HEK293 (cell line): Measurements from ENCODE around the gene CCDC127.

Source experiments
- BCL11B ChIP-seq: fragments of 450-650 bp; formaldehyde crosslinking; IDR thresholded peaks from 2 replicates; pipeline ENCODE4 v1.5.1; 2016; ENCODE audit warnings: low read depth, missing biosample characterization, missing genetic modification characterization
- EGR2 ChIP-seq: fragments of 450-650 bp; formaldehyde crosslinking; IDR thresholded peaks from 2 replicates; pipeline ENCODE4 v1.5.1; 2016; ENCODE audit warnings: low read depth, missing biosample characterization, missing genetic modification characterization
- IKZF3 ChIP-seq: fragments of 450-650 bp; IDR thresholded peaks from 2 replicates; pipeline ENCODE4 v1.5.0; 2018; ENCODE audit warnings: missing biosample characterization, mild to moderate bottlenecking, missing genetic modification characterization, moderate library complexity
- SALL2 ChIP-seq: fragments of 450-650 bp; formaldehyde crosslinking; IDR thresholded peaks from 2 replicates; pipeline ENCODE4 v1.5.0; 2017; ENCODE audit warnings: missing biosample characterization, mild to moderate bottlenecking, missing genetic modification characterization, borderline replicate concordance
- ZBTB1 ChIP-seq: fragments of 450-650 bp; formaldehyde crosslinking; IDR thresholded peaks from 2 replicates; pipeline ENCODE4 v1.5.1; 2016; ENCODE audit warnings: missing biosample characterization, missing genetic modification characterization
- ZBTB10 ChIP-seq: fragments of 450-650 bp; formaldehyde crosslinking; IDR thresholded peaks from 2 replicates; pipeline ENCODE4 v1.5.1; 2016; ENCODE audit warnings: missing biosample characterization, missing genetic modification characterization
- ZBTB11 ChIP-seq: fragments of 450-650 bp; formaldehyde crosslinking; conservative IDR thresholded peaks from 2 replicates; pipeline ENCODE4 v1.5.1; 2016; ENCODE audit warnings: low read depth, missing biosample characterization, missing genetic modification characterization
- ZBTB48 ChIP-seq: fragments of 450-650 bp; formaldehyde crosslinking; IDR thresholded peaks from 2 replicates; pipeline ENCODE4 v1.5.1; 2016; ENCODE audit warnings: missing biosample characterization, missing genetic modification characterization
- ZEB2 ChIP-seq: fragments of 450-650 bp; formaldehyde crosslinking; IDR thresholded peaks from 2 replicates; pipeline ENCODE4 v1.5.1; 2016; ENCODE audit warnings: missing biosample characterization, missing genetic modification characterization
- ZIC2 ChIP-seq: fragments of 450-650 bp; formaldehyde crosslinking; IDR thresholded peaks from 2 replicates; pipeline ENCODE4 v1.5.1; 2016; ENCODE audit warnings: missing biosample characterization, missing genetic modification characterization
- ZNF18 ChIP-seq: fragments of 450-650 bp; formaldehyde crosslinking; IDR thresholded peaks from 2 replicates; pipeline ENCODE4 v1.5.1; 2016; ENCODE audit warnings: missing biosample characterization, missing genetic modification characterization
- ZNF202 ChIP-seq: fragments of 450-650 bp; formaldehyde crosslinking; IDR thresholded peaks from 2 replicates; pipeline ENCODE4 v1.5.1; 2016; ENCODE audit warnings: missing biosample characterization, missing genetic modification characterization, borderline replicate concordance
- ZNF211 ChIP-seq: fragments of 450-650 bp; formaldehyde crosslinking; IDR thresholded peaks from 2 replicates; pipeline ENCODE4 v1.5.1; 2016; ENCODE audit warnings: low read depth, missing biosample characterization, missing genetic modification characterization
- ZNF350 ChIP-seq: fragments of 450-650 bp; formaldehyde crosslinking; IDR thresholded peaks from 2 replicates; pipeline ENCODE4 v1.5.0; 2017; ENCODE audit warnings: missing biosample characterization, mild to moderate bottlenecking, missing genetic modification characterization
- ZNF37A ChIP-seq: fragments of 450-650 bp; IDR thresholded peaks from 2 replicates; pipeline ENCODE4 v1.5.1; 2018; ENCODE audit warnings: missing biosample characterization, missing genetic modification characterization
- ZNF513 ChIP-seq: fragments of 450-650 bp; IDR thresholded peaks from 2 replicates; pipeline ENCODE4 v1.5.1; 2018; ENCODE audit warnings: missing biosample characterization, missing genetic modification characterization
- ZNF521 ChIP-seq: fragments of 450-650 bp; formaldehyde crosslinking; IDR thresholded peaks from 2 replicates; pipeline ENCODE4 v1.5.1; 2017; ENCODE audit warnings: missing biosample characterization, mild to moderate bottlenecking, missing genetic modification characterization
- ZNF555 ChIP-seq: fragments of 450-650 bp; formaldehyde crosslinking; conservative IDR thresholded peaks from 2 replicates; pipeline ENCODE4 v1.5.1; 2017; ENCODE audit warnings: missing biosample characterization, mild to moderate bottlenecking, missing genetic modification characterization, inconsistent platforms
- ZNF580 ChIP-seq: fragments of 450-650 bp; formaldehyde crosslinking; IDR thresholded peaks from 2 replicates; pipeline ENCODE4 v1.5.1; 2016; ENCODE audit warnings: missing biosample characterization, missing genetic modification characterization
- ZNF623 ChIP-seq: fragments of 450-650 bp; formaldehyde crosslinking; IDR thresholded peaks from 2 replicates; pipeline ENCODE4 v1.5.1; 2016; ENCODE audit warnings: missing biosample characterization, missing genetic modification characterization
- ZNF791 ChIP-seq: fragments of 450-650 bp; formaldehyde crosslinking; IDR thresholded peaks from 2 replicates; pipeline ENCODE4 v1.5.1; 2016; ENCODE audit warnings: missing biosample characterization, missing genetic modification characterization
- ZSCAN16 ChIP-seq: fragments of 450-650 bp; formaldehyde crosslinking; IDR thresholded peaks from 2 replicates; pipeline ENCODE4 v1.5.1; 2016; ENCODE audit warnings: missing biosample characterization, missing genetic modification characterization
- TF ChIP-seq, protein P1 (sequence below): fragments of 450-650 bp; formaldehyde crosslinking; IDR thresholded peaks from 2 replicates; pipeline ENCODE4 v1.5.1; 2017; ENCODE audit warnings: missing biosample characterization, missing genetic modification characterization
- TF ChIP-seq, protein P2 (sequence below): fragments of 450-650 bp; formaldehyde crosslinking; IDR thresholded peaks from 2 replicates; pipeline ENCODE4 v1.5.1; 2016; ENCODE audit warnings: missing biosample characterization, missing genetic modification characterization

The CCDC127 gene

DNA sequence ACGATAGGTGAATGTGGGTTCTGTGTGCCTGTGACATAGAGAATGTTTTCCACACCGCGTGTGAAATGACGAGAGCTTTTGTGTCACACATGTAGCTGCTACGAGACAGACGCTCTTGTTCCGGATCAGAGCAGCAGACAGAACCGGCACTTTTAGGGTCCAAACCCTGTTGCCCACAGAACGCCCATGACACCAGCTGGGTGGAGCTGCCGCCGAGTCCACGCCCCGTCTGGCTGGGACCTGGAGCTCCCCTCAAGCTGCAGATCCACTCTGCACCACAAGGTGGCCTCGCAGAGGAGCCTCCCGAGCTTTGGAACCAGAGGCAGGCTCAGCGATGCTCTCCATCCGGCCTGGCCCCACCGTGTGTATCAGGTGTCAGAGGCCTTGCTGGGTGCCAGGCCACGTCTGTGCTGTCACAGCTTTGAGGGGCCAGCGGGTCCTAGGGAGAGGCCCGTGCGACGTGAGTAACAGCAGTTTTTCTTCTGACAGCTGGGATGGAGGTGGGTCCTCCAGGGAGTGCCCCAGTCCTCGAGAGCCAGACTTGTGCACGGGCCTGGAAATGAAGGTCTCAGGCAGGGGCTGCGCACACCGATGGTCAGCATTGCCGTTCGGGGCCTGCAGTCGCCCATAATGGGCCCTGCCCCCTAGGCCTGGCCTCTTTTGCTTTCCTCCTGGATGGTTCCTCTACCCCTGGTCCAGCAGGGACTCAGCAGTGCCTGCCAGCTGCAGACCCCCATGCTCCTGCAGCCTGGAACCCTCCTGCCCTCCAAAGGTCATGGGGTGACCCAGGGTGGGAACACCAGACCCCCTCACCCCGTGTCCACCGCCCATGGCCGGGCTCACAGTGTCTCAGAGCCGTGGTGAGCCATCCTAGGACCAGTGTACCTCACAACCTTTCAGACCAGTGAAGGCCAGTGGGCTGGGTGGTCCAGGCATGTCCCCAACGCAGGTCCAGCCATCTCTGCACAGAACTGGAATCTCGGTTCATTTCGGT is 29.2 kb downstream of the CCDC127 start (continued):
- TF ChIP-seq ZNF18 (tag by site-specific recombination) (no peak), EGR2 (tag by site-specific recombination) (0 out of 2 replicates have a peak, but pooled peaks have one; percentile 12), ZNF211 (no peak), ZIC2 (peak; percentile 60; the same call in 1 of the 2 replicates), ZBTB1 (tag by site-specific recombination) (no peak), ZEB2 (tag by site-specific recombination) (0 out of 2 replicates have a peak, but pooled peaks have one; percentile 53), IKZF3 (no peak), ZNF37A (tag by site-specific recombination) (no peak), ZBTB48 (tag by site-specific recombination) (0 out of 2 replicates have a peak, but pooled peaks have one; percentile 22), SALL2 (tag by site-specific recombination) (no peak), ZBTB10 (no peak), ZNF350 (tag by site-specific recombination) (no peak), ZNF202 (tag by site-specific recombination) (no peak), ZBTB11 (tag by site-specific recombination) (no peak), ZNF580 (tag by site-specific recombination) (no peak), ZNF623 (tag by site-specific recombination) (no peak), ZSCAN16 (tag by site-specific recombination) (no peak), ZNF555 (tag by site-specific recombination) (no peak), ZNF521 (tag by site-specific recombination) (no peak), ZNF791 (tag by site-specific recombination) (no peak), BCL11B (tag by site-specific recombination) (no peak), ZNF513 (no peak)
- TF ChIP-seq, protein P1, sequence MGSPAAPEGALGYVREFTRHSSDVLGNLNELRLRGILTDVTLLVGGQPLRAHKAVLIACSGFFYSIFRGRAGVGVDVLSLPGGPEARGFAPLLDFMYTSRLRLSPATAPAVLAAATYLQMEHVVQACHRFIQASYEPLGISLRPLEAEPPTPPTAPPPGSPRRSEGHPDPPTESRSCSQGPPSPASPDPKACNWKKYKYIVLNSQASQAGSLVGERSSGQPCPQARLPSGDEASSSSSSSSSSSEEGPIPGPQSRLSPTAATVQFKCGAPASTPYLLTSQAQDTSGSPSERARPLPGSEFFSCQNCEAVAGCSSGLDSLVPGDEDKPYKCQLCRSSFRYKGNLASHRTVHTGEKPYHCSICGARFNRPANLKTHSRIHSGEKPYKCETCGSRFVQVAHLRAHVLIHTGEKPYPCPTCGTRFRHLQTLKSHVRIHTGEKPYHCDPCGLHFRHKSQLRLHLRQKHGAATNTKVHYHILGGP (tag by site-specific recombination), result no peak
- TF ChIP-seq, protein P2, sequence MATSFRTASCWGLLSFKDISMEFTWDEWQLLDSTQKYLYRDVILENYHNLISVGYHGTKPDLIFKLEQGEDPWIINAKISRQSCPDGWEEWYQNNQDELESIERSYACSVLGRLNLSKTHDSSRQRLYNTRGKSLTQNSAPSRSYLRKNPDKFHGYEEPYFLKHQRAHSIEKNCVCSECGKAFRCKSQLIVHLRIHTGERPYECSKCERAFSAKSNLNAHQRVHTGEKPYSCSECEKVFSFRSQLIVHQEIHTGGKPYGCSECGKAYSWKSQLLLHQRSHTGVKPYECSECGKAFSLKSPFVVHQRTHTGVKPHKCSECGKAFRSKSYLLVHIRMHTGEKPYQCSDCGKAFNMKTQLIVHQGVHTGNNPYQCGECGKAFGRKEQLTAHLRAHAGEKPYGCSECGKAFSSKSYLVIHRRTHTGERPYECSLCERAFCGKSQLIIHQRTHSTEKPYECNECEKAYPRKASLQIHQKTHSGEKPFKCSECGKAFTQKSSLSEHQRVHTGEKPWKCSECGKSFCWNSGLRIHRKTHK (tag by site-specific recombination), result no peak
